Measurements from ENCODE around the gene EME1.

EME1 gene

DNA sequence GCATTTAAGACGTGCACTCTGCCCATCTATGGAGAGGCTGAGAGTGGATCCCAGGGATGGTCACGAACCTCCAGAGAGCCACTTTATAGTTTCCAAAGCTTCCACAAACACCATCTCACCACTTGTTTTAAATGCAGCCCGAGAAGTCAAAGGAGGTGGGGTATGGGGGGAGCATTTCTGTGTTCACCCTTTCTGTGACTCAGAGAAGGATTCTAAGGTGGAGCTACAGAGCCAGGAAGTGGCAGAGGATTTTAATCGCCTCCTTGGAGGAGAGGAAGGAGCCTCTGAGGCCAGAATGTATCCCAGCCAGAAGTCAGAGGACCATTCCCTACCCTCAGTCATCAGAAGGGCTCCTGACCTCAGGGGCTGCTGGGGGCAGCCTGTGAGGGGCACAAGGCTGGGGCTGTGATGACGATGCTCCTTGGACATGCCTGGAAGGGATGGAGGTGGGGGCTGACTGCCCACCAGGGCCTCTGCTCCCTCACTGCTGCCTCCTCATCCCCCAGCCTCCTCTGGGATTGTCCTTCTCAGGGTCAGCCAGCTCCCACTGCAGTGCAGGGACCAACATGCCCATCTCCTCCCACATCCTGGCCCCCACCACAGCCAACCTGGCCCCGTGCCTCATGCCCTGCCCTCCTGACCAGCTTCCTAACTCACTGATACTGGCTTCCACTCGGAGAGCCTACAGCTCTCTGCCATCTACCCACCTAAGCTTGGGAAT is 24.3 kb upstream of the EME1 start:
- no peak for DNase-seq

DNA sequence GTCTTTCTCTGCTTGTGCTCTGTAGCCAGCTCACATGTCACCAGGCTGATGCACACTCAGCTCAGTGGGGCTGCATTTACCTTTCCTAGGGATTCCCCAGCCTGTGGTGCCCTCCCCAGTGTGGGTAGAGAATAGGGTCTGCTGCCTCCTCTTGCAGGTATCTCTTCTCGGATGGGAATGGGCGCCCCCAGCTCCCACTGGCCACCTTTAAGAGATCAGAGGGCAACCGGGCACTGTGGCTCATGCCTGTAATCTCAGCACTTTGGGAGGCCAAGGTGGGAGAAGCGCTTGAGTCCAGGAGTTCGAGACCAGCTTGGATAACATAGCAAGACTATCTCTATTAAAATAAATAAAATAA is 23.8 kb upstream of the EME1 start:
- DNase-seq, result no peak

DNA sequence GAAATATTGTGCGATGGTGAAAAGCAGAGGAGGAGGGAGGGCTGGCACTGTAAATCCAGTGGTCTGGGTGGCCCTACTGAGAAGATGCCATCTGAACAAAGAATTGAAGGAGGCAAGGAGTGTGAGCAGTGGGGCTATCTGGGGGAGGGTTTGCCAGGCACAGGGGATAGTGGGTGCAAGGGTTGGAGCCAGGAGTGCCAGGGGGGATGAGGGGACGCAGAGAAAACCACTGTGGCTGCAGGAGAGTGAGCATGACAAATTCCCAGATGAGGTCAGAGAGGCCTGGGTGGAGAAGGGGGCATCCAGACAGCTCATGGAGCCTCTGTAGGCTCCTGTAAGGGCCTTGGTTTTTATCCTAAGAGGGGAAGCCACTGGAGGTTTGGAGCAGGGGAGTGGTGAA is 22.3 kb upstream of the EME1 start:
- no peak for DNase-seq

DNA sequence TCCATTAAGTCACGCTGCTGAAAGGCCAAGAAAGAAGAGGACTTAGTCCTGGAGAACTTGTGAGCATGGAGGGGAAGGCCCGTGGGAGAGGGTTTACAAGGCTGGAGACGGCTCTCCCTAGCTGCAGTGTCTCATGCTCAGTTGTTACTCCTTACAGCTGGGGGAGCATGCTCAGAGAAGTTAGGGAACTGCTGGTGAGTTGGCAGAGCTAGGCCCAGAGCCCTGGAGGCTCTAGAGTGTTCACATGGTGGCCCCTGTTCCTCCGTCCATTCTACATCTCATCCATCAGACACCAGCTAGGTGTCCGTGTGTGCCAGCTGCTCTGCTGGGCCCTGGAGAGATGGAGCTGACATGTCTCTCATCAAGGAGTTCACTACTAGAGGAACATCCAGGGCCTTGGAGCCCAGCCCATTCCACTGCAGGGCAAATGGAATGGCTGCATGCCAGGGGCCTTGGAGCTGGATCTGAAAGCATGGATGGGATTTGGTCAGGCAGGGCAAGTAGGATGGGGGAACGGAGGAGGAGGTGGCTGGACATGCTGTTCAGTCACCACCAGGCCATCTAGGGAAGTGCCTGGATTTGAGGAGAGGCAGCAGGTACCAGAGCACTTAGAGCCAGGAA is 20.8 kb upstream of the EME1 start:
- no peak for DNase-seq

DNA sequence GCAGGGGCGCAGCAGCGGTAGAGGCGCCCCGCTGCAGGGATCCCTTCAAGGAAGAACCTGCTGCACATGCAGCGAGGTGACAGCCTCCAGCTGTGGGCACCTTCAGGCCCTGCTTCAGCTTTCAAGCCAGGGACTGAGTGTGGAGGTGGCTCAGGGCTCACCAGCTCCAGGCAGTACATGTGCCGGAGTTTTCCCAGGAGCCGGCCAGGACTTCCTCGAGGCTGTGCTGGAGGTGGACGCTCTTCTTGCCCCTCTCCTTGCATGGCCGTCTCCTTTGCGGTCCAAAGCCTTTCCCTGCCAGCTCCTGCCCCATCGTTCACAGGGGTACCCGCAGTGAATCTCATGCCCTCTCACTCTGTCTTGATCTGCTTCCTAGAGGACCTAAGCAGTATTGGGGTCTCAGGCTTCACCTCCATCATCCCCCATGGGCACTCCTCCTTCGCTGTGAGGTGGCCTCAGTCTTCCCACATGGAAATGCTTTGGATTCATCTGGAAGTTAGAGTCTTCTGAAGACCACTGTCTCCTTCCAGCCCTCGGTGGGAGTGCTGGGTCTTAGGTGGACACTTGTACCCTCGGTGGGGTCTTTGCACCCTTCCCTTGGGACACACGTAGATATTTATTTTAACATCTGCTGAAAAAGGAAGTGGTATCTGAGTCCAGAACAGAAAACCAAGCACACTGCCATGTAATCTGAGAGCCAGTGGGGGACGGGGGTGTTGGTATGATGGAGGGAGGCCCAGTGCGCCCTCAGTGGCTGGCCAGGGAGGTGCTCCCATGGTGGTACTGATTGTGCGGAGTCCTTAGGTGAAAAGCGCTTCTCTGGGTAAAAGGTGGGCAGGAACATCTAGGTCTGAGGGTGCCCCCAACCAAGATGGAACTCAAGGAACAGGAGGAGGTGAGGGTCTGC is 20.1 kb upstream of the EME1 start:
- no peak for DNase-seq

DNA sequence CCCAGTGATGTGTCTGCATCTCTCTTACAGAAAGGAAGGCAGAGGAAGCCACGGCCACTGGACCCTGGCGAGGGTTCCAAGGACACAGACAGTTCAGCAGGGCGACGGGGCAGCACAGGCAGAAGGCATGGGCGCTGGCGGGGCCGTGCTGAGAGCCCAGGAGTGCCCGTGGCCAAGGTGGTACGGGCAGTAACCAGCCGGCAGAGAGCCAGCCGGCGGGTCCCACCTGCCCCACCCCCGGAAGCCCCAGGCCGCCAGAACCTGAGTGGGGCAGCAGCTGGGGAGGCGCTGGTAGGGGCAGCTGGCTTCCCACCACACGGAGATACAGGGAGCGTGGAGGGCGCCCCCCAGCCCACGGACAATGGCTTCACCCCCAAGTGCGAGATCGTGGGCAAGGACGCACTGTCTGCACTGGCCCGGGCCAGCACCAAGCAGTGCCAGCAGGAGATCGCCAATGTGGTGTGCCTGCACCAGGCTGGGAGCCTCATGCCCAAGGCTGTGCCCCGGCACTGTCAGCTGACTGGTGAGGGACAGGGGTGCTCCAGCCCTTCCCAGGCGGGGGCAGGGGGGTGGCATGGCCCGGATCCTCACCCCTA is 19.3 kb upstream of the EME1 start:
- DNase-seq, result no peak

DNA sequence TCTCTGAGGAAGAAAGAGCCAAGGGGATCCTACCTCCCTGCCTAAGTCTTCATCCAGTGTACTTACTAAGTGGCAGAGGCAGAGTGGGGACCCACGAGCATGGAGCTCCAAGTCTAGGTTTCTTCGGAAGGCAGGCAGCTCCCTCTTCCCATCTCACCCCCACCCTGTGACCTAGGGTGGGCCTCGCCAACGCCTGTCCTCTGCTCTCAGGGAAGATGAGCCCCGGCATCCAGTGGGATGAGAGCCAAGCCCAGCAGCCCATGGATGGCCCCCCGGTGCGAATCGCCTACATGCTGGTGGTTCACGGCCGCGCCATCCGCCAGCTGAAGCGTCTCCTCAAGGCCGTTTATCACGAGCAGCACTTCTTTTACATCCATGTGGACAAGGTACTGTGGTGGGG is 18.8 kb upstream of the EME1 start:
- no peak for DNase-seq

DNA sequence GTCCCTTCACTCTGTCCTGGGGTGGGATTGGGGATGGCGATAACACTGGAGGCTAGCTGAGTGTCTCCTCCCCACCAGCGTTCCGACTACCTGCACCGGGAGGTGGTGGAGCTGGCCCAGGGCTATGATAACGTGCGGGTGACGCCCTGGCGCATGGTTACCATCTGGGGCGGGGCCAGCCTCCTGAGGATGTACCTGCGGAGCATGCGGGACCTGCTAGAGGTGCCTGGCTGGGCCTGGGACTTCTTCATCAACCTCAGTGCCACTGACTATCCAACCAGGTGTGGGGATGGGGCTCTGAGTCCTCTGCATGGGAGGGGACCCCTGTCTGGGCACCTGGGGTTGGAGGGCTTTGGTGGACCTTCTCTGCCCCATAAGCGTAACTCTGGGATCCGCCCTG is 18.3 kb upstream of the EME1 start:
- no peak for DNase-seq

DNA sequence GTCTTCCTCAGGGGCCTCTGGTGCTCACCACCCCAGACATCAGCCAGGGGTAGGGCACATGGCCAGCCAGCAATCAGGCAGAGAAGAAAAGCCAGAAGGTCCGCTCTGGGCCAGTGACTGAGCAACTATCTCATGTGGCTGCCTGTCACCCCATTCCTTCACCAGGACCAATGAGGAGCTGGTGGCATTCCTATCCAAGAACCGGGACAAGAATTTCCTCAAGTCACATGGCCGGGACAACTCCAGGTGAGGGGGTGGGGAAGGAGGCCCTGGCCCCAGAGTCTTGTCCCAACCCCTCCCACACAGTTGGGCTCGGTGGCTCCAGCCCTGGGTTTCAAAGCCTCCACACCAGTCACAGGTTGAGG is 17.7 kb upstream of the EME1 start:
- no peak for DNase-seq

DNA sequence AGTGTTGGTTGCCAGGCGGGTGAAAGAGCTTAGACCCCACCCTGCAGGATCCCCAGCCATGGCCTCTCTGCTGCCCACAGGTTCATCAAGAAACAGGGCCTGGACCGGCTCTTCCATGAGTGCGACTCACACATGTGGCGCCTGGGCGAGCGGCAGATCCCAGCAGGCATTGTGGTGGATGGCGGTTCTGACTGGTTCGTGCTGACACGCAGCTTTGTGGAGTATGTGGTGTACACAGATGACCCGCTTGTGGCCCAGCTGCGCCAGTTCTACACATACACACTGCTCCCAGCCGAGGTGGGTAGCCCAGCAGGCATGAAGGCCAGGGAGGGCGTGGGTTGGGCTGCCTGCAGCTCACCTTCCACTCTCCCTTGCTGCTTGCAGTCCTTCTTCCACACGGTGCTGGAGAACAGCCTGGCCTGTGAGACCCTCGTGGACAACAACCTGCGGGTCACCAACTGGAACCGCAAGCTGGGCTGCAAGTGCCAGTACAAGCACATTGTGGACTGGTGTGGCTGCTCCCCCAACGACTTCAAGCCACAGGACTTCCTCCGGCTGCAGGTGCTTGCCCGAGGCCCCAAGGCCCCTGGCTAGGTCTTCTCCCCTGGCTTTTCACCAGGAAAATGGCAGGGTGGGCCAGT is 17.2 kb upstream of the EME1 start:
- DNase-seq, result no peak

DNA sequence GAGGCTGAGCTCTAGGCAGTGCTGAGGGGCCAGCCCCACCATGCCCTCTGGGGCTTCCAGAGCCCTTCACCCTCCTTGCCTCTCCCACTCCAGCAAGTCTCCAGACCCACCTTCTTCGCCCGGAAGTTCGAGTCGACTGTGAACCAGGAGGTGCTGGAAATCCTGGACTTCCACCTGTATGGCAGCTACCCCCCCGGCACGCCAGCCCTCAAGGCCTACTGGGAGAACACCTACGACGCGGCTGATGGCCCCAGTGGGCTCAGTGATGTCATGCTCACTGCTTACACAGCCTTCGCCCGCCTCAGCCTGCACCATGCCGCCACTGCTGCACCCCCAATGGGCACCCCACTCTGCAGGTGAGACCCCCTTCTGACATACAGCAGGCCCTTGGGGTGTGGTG is 16.6 kb upstream of the EME1 start:
- DNase-seq, result no peak

DNA sequence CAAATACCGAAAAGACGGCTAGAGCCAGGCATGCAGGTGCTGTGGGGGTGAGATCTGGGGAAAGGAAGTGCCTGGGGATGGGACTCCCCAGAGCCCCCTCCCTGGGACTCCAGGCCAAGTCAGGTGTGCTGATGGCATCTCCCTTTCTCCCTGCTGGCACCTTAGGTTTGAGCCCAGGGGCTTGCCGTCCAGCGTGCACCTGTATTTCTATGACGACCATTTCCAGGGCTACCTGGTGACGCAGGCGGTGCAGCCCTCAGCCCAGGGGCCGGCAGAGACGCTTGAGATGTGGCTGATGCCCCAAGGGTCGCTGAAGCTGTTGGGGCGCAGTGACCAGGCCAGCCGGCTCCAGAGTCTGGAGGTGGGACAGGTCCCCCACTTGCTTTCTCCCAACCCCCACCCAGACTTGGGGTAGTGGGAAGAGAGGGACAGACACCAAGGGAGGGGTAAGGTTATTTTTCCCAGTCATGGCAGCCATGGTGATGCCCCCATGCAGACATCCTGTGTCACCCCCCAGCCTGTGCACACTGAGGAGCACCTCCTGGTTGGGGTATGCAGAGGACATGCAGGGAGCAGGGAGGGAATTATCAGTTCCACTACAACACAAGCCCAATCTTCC is 16.0 kb upstream of the EME1 start:
- no peak for DNase-seq

DNA sequence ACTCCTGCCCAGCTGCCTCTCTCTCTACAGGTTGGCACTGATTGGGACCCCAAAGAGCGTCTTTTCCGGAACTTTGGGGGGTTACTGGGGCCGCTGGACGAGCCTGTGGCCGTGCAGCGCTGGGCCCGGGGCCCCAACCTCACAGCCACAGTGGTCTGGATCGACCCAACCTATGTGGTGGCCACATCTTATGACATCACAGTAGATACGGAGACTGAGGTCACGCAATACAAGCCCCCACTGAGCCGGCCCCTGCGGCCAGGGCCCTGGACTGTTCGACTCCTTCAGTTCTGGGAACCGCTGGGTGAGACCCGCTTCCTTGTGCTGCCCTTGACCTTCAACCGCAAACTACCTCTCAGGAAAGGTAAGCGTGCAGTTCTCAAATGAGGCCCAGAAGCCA is 14.9 kb upstream of the EME1 start:
- DNase-seq, result no peak

DNA sequence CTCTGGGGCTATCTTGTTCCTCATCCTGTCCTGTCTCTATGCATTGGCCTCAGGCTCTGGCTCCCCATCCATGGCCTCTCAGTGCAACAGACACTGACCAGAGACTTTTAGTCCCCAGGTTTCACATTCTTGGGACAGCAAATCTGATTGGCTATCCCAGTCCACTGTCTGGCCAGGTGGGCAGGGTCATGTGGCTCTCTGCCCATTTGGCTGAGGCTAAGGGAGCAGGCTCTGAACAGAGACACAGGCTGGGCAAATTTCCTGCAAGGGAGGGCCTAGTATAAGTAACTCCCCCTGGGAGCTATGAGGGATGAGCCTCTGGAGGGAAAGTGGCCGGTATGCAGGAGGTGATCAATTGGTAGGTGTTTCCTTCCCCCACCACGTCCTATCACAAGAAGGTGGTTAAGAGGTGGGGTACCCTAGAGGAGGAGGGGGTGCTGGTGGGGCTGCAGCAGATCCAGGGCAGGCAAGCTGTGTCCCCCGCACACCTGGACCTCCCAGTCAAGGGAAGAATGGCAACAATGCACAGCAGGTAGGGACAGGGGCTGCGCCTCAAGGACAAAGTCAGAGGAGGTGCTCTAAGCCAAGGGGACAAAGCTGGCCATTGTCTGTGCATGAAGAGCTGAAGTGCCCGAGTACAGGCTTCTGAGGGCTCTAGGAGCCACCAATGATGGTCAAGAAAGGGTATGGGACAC is 13.9 kb upstream of the EME1 start:
- no peak for DNase-seq

DNA sequence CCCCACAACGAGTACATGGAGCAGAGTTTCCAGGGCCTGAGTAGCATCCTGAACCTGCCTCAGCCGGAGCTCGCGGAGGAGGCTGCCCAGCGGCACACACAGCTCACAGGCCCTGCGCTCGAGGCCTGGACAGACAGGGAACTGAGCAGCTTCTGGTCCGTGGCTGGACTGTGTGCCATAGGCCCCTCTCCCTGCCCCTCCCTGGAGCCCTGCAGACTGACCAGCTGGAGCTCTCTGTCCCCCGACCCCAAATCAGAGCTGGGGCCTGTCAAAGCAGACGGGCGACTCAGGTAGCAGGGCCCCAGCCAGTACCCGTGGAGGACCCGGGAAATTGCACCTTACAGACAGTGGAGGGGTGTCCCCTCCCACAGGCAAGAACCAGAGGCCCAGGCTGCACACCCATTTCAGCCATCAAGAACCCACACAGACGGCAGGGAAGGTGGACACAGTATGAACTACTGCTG is 13.0 kb upstream of the EME1 start:
- DNase-seq, result no peak

DNA sequence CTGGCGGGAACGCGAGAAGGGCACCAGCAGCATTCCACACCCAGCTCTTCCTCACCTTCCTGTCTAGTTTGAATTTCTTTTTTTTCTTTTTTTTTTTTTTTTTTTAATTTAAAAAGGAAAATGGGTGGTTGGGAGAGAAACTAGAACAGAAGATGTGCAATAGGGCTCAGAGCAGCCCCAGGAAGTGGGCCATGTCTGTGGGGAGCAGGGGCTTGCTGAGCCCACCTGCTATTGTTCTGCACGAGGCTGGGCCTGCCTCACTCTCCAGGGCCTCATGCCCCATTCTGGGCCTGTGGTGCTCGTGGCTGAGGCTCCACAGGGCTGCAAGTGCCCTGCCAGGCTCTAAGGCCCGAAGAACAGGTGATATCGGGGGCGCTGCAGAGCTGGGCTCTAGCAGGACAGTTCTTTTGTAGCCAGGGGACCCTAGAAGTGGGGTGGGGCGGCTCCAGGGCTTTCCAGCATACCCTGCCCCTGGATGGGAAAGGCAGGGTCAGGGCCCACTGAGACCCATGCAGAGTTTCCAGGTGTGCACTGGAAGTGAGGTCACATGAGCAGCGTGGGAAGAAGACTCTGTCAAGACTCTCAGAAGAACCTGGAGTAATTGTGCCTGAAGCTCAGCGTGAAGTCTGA is 12.4 kb upstream of the EME1 start:
- DNase-seq, result no peak

DNA sequence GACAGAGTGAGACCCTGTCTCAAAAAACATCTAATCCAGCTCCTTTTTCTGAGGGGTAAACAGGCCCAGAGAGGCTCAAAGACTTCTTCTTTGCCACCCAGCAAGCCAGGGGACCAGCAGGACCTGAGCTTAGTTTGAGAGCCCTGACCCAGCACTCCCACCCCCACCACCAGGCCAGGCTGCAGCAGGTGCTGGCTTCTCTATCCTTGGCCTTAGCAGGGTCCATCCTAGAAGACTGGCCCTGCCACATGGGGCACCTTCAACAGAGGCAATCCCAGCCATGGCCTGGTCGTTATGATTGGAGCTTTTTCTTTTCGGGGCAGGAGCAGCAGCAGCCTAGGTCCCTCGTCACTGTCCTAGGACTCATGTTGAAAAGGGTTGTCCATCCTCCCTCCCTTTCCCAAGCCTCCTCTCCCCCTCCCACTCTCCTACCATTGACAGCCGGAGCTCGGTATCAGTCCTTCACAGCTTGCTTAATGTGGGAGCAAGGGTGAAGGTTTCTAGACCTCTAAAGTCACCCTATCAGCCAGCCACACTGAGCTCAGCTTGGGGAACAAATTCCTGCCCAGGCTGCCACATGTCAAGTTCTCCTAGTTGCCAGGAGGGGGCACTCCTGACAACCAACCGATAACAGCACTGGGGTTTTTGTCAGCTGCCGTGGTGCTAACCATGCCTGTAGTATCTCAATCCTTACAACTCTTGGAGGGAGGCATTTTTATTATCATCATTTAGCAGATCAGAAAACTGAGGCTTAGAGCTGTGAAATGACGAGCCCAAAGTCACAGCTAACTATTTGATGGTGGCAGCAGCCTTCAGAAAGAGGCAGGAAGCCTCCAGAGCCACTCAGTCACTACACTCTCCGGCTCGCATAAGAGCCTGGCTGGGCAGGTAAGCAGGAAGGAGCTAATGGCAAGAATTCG is 11.2 kb upstream of the EME1 start:
- DNase-seq, result peak; percentile 18 to 68 (median 42)

DNA sequence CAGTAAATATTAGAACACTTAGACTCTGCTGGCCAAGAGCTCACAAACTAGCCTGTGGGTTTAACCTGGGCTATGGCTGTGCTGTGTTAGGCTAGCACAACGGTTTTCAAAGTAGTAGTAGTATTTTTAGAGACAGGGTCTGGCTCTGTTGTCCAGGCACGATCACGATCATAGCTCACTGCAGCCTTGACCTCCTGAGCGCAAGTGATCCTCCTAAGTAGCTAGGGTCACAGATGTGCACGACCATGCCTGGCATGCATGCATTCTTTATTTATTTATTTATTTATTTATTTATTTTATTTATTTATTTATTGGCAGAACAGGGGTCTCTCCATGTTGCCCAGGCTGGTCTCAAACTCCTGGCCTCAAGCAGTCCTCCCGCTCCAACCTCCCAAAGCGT is 10.4 kb upstream of the EME1 start:
- DNase-seq, result no peak

DNA sequence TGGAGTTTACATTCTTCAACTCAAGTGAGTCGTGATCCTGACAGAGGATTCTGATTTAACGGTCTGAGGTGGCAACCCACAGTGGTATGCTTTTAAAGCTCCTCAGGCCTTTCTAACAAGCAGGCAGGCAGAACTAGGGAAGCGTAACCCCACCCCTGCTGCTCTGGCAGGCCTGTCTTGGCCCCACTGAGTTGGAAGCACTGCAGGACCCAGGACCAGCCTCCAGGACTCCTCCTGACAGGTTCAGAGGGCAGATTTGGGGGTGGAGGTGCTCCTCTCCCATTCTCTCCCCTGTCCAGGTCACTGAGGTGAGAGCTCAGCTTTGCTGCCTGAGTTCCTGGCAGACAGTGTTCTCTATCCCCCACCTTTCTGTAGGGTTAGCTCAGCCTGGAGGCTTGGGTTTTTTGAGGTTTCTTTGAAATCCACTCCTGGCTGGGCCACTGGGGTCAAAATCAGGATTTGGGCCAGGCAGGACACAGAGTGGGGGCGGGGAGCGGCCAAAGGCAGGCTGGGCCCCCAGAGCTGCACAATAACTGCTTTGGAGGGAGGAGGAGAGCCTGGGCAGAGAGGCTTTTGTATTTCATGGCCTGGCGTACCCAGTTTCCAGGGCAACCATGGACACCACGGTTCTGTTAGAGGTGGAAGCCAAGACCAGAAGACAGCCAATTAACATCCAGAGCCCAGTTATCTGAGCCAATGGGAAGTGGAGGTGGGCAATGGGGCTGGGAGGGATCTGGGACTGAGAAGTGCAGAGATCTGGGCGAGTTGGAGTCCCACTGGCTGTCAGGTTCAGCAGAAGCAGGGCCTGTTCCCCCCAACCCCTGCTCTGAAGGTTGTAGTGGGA is 9.6 kb upstream of the EME1 start:
- DNase-seq, result no peak

All from stimulated activated naive CD4-positive, alpha-beta T cell (primary cell).